OCI-LY7 (cell line): Measurements from ENCODE around the gene DHRS7B.

Experiments
- CTCF ChIP-seq: fragments of 200-600 bp; sonication (generic); conservative IDR thresholded peaks from 2 replicates; pipeline ENCODE4 v1.5.1; 2014; ENCODE audit warnings: mild to moderate bottlenecking, antibody characterized with exemption, low read length, moderate library complexity, mixed read lengths
- EZH2phosphoT487 ChIP-seq: fragments of 200-600 bp; sonication (generic); IDR thresholded peaks from 2 replicates; pipeline ENCODE4 v1.6.1; 2018; ENCODE audit warnings: low read depth, borderline replicate concordance, mild to moderate bottlenecking, mixed run types, antibody characterized with exemption, low read length, moderate library complexity, mixed read lengths

- no peak for TF ChIP-seq CTCF
- no peak for TF ChIP-seq EZH2phosphoT487
These were observed 35.6 kb downstream of the DHRS7B start for GRCh38 chr17:21162394-21162775.
